ENCODE data around the gene NR1H2.

Gene NR1H2

DNA sequence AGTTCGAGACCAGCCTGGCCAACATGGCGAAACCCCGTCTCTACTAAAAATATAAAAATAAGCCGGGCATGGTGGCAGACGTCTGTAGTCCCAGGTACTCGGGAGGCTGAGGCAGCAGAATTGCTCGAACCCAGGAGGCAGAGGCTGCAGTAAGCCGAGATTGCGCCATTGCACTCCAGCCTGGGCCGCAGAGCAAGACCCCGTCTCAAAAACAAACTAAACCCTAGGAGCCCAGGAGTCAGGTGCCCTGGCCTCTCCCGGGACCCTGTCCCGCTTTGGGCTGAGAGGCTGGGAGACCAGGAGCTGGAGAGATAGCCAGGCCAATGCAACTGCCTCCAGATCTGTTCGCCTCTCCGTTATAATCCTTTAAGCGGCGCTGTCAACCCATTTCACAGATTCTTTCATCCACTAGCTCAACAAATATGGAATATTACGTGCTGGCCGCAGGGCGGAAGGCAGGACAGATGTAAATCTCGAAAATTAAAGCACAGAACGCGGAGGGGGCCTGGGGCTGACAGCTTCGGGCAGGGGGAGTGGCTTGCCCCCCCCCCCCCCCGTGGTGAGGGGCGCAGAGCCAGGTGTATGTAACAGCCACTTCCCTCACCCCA, 51.2 kb downstream of the NR1H2 start:
- FAIRE-seq, result no peak

DNA sequence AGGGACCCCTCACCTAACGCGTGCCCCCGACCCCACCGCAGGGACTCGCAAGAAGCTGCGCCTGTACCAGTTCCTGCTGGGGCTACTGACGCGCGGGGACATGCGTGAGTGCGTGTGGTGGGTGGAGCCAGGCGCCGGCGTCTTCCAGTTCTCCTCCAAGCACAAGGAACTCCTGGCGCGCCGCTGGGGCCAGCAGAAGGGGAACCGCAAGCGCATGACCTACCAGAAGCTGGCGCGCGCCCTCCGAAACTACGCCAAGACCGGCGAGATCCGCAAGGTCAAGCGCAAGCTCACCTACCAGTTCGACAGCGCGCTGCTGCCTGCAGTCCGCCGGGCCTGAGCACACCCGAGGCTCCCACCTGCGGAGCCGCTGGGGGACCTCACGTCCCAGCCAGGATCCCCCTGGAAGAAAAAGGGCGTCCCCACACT, 51.8 kb downstream of the NR1H2 start:
- FAIRE-seq, result no peak

DNA sequence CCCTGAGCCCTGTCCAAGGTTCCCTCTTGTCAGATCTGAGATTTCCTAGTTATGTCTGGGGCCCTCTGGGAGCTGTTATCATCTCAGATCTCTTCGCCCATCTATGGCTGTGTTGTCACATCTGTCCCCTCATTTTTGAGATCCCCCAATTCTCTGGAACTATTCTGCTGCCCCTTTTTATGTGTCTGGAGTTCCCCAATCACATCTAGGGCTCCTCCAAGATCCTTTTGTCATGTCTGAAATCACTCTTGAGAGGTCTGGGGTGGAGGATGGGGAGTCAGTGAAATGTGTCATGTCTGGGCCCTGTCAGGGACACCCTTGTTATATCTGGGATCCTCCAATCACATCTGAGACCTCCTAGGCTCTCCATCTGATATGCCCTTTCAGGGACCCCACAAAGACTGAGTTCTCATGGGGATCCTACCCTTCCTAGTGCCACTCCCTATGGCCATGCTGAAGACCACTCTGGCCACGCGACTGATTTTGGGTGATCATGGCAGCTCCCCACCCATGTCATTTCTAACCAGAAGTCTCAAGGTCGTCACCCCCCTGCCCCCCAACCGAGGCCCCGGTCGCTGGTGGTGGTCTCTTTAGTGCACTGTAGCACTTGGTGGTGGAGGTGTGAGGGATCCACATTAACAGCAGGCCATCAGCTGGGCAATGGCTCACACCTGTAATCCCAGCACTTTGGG, 52.7 kb downstream of the NR1H2 start:
- no peak for FAIRE-seq

DNA sequence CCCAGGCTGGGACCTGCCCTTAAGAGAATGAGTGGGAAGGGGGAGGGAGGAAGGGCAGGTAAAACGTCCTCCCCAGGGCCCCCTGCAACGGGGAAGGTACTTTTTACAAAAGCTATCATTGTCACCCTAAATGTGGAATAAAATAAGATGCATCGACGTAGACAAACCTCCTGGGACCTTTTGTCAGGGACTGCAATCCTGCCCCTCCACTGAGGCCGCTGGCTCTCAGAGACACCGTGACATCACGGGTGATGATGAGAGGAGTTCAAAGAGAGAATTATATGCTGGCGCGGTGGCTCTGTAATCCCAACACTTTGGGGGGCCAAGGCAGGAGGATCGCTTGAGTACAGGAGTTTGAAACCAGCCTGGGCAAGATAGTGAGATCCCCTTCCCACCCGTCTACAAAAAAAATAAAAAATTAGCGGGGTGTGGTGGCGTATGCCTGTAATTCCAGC, 54.7 kb downstream of the NR1H2 start:
- no peak for FAIRE-seq

DNA sequence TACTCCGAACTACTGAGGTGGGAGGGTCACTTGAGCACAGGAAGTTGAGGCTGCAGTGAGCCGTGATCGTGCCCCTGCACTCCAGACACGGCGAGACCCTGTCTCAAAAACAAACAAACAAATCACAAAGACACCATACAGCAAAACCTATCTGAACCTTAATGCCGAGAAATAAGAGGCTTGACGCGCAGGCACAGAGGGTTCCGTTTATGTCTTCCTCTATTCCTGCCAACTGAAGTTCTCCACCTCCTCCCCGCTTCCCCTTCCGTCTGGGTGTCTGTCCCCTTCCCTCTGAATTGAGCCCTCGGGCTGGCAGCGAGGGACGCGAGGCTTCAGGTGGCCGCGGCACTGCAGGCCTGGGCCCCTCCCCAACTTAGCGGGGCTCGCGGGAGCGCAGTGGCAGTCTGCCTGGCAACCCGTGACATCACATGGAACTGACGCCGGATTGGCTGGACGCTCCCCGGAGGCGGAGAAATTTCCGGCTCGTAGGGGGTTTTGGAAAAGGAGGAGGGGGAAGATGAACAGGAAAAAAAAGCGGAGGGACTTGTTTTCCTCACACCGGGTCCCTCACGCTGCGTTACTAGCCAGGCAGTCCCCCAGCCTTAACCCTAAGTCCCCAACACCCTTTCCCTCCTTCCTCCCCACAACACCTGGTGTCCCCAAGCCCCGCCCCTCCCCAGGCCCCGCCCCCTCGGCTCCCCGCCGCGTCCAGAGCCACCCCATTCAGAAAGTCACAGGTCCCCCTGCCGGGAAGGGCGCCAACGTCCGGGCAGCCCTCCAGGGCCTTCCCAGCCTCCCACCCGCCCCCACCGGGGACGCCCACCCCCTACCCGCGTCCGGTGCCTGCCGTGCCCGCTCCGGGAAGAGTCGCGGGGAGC, 55.3 kb downstream of the NR1H2 start:
- FAIRE-seq, result no peak

DNA sequence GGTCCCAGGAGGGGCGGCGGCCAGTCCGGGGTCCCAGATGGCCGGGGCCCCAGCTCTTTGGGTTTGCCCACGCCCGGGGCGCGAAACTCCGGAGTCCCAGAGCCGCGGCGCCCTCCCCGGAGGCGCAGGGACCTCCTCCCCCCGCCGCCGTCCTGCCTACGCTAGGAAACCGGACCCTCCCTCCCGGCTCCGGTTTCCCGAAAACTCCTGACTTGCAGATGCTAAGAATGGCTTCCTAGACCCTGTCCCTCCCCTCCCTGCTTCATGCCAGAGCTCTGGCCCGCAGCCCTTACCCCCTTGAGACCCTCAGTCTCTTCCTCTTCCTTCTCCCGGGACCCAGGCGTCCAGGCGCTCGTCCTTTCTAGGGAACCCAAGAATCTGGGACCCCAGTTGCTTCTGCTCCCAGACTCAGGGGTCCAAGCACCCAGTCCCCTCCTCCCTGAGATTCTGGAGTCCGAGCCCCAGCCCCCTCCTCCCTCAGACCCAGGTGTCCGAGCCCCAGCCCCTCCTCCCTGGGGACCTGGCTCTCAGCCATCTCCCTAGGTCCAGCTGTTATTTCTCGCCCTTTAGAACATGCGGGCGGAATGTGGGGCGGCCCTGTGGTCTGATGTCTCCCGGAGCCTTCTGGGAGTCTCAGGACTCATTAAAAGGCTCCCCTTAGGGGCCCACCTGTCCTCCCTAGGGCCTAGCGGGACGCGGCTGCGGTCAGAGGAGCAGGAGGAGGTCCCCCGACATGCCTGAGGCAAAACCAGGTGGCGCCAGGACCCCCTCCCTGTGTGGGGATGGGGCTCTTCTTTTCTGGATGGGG, 56.2 kb downstream of the NR1H2 start, which contains the start of gene MYBPC2:
TSS of gene MYBPC2 (plus strand) at position 672 of the 808 bp plus-strand sequence. CDS start at position 734, 62 bp downstream.
- FAIRE-seq, result no peak
